Measurements from ENCODE around the gene NLGN1. TPM values are rescaled to one million over a fixed set of nuclear protein-coding genes. Genes with fewer than 3 reads are reported as not detected.

The NLGN1 gene
- total RNA-seq, 2 donors from 2014 or later, result 0.36 to 11.7 TPM

DNA sequence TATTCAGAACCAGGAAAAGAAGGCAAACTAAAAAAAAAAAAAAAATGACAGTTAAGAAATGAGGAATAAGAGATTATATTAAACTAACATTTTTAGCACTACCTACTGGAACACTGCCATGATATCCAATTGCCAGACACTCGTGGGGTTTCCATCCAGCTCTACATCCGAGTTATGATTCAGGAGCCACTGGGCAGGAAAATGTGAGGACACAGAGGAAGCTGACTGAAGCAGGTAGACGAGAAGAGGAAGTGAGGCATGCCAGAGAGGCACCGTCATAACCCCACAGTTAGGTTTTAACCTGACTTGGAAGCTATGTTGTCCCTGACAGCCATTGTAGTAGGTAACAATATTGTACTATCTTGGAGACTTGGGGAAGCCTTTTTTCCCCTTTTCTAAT is 495.0 kb downstream of the NLGN1 start:
- Histone ChIP-seq H3K27me3 (replicated peaks; ENCODE audit: insufficient read depth) (no peaks in the 10 kb centered on the region), H3K27ac (no peak overlapping the region), H3K9me3 (no peaks in the 10 kb centered on the region), H3K36me3 (no peaks in the 10 kb centered on the region), H3K4me3 (no peak overlapping the region), H3K4me1 (replicated peaks) (no peaks in the 10 kb centered on the region)
- WGBS, result 46% methylated on average over 4 of the region's 4 CpGs
- DNase-seq (ENCODE audit: low spot score), result no peak
- TF ChIP-seq CTCF (IDR thresholded peaks at IDR 0.05) (no peak), POLR2A (IDR thresholded peaks at IDR 0.05) (no peak), POLR2AphosphoS5 (IDR thresholded peaks at IDR 0.05) (no peak)
- intact Hi-C loops (cut with DNase I), result no loop called here

- Histone ChIP-seq H3K27me3 (replicated peaks; ENCODE audit: insufficient read depth) (no peaks in the 10 kb centered on the region), H3K27ac (no peak overlapping the region), H3K4me1 (replicated peaks) (no peaks in the 10 kb centered on the region), H3K36me3 (no peaks in the 10 kb centered on the region), H3K9me3 (no peaks in the 10 kb centered on the region), H3K4me3 (no peak overlapping the region)
- WGBS, result 58% methylated on average over 4 of the region's 4 CpGs
- intact Hi-C loops (cut with DNase I), result no loop called here
- DNase-seq (ENCODE audit: low spot score), result no peak
- TF ChIP-seq POLR2A (IDR thresholded peaks at IDR 0.05) (no peak), CTCF (IDR thresholded peaks at IDR 0.05) (no peak), POLR2AphosphoS5 (IDR thresholded peaks at IDR 0.05) (no peak)
Measured at GRCh38 chr3:173893066-173893465, 495.5 kb downstream of the NLGN1 start.

DNA sequence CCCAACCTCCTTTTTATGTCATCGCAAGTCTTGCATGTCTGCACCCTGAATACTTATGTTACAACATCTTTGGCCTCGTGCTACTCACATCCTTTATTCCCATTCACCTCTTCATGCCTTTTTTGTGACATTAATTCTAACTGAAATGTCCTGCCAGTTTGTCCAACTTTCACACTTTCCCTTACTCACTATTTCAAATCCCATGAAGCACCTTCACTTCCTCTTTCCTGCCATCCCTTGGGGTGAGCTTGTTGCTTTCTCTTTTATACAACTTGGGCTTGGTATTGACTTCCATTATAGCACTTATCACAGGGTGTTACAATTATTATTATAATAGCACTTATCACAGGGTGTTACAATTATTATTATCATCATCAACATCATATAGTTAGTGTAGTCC is 496.3 kb downstream of the NLGN1 start:
- Histone ChIP-seq H3K27me3 (replicated peaks; ENCODE audit: insufficient read depth) (no peaks in the 10 kb centered on the region), H3K9me3 (no peaks in the 10 kb centered on the region), H3K36me3 (no peaks in the 10 kb centered on the region), H3K27ac (no peak overlapping the region), H3K4me1 (replicated peaks) (no peaks in the 10 kb centered on the region), H3K4me3 (no peak overlapping the region)
- WGBS, result 98% methylated on average over 2 of the region's 2 CpGs
- TF ChIP-seq POLR2AphosphoS5 (IDR thresholded peaks at IDR 0.05), result no peak
- TF ChIP-seq POLR2A (IDR thresholded peaks at IDR 0.05), result no peak
- no peak for TF ChIP-seq CTCF (IDR thresholded peaks at IDR 0.05)
- intact Hi-C loops (cut with DNase I), result no loop called here
- DNase-seq (ENCODE audit: low spot score), result no peak

- Histone ChIP-seq H3K36me3 (no peaks in the 10 kb centered on the region), H3K4me1 (replicated peaks) (no peaks in the 10 kb centered on the region), H3K4me3 (no peak overlapping the region), H3K27ac (no peak overlapping the region), H3K27me3 (replicated peaks; ENCODE audit: insufficient read depth) (no peaks in the 10 kb centered on the region), H3K9me3 (no peaks in the 10 kb centered on the region)
- TF ChIP-seq POLR2A (IDR thresholded peaks at IDR 0.05) (no peak), POLR2AphosphoS5 (IDR thresholded peaks at IDR 0.05) (no peak)
- DNase-seq (ENCODE audit: low spot score), result no peak
- intact Hi-C loops (cut with DNase I), result no loop called here
Measured at GRCh38 chr3:173897631-173898030, 500.1 kb downstream of the NLGN1 start.

DNA sequence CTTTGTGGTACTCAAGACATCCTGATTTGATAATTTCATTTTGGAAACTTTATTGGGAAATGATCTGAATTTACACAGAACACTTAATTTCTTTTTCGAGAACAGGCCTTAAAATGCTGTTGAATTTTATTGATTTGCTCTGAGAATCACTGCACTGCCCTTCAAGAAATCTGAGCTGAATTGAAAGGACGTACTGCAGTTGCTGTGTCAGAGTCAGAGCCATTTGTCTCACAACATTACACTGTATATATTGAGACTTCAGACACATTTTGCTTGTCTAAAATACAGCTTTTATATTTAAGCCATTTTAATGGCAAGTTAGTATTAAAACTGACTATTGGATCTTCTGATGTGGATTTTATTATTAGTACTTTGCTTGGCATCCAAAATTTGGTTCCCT is 504.1 kb downstream of the NLGN1 start:
- TF ChIP-seq POLR2A (IDR thresholded peaks at IDR 0.05) (no peak), POLR2AphosphoS5 (IDR thresholded peaks at IDR 0.05) (no peak), CTCF (IDR thresholded peaks at IDR 0.05) (no peak)
- H3K27ac ChIP-seq, result peak overlapping the region in 1 of 2 donors; percentile 17
- DNase-seq (ENCODE audit: low spot score), result no peak
- no peaks in the 10 kb centered on the region for H3K9me3 ChIP-seq
- intact Hi-C loops (cut with DNase I), result no loop called here
- H3K27me3 ChIP-seq (replicated peaks; ENCODE audit: insufficient read depth), result no peaks in the 10 kb centered on the region
- WGBS, result 84% methylated on average over 2 of the region's 2 CpGs
- H3K36me3 ChIP-seq, result no peaks in the 10 kb centered on the region
- H3K4me3 ChIP-seq, result no peak overlapping the region
- no peaks in the 10 kb centered on the region for H3K4me1 ChIP-seq (replicated peaks)
